ENCODE results near the gene MFSD2A. TPM values are rescaled to one million over a fixed set of nuclear protein-coding genes. Genes with fewer than 3 reads are reported as not detected.

Gene MFSD2A
- total RNA-seq, 1 experiment from 2014 or later: 12.1 TPM

DNA sequence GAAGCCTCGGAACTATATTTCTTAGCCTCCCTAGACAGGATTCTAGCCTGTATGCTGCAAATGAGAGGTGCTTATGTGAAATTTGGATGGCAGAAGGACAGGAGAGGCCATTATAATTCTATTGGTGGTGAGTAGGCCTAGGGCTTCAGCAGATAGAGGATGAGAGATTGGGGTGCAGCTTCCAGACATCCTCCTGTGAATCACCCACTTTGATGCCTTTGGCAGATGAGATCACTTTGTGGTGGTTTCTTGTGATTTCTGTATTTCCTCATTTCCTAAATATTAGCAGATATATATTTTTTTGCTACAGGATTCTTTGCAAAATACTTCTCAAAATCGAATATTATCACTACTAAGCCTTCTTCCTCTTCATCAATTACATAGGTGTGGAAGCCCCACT is 37.3 kb downstream of the MFSD2A start:
- POLR2A ChIA-PET (ENCODE audit: unreplicated experiment): no interaction called here
- no peak overlapping the region for H3K4me3 ChIP-seq (ENCODE audit: low read length)

DNA sequence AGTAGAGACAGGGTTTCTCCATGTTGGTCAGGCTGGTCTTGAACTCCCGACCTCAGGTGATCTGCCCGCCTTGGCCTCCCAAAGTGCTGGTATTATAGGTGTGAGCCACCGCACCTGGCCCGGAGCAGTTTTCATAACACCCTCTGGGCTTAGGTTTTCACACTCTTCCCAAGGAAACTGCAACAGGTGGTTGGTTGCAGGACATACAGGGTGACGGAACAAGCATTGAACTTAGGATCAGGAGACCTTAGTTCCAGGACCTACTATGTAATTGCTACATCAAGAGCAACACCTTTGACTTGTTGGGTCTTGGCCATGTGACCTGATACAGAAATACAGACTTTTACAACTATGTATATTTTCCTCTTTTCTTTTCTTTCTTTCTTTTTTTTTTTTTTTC is 37.9 kb downstream of the MFSD2A start:
- POLR2A ChIA-PET (ENCODE audit: unreplicated experiment): no interaction called here
- no peaks in the 10 kb centered on the region for H3K9me3 ChIP-seq (ENCODE audit: low read length)

More for the DNA sequence above, 37.3 kb downstream of the MFSD2A start:
- Histone ChIP-seq H3K4me2 (ENCODE audit: low read length) (no peak overlapping the region), H3K9me3 (ENCODE audit: low read length) (no peaks in the 10 kb centered on the region), H3K9ac (ENCODE audit: low read length) (no peak overlapping the region), H4K20me1 (ENCODE audit: low read length) (no peaks in the 10 kb centered on the region), H3F3A (ENCODE audit: low read length, unreplicated experiment) (peaks cover 4% of the 10 kb centered on the region), H3K9me2 (replicated peaks; ENCODE audit: low read length) (no peaks in the 10 kb centered on the region), H3K36me3 (ENCODE audit: low read depth, low read length) (no peaks in the 10 kb centered on the region), H3K4me1 (ENCODE audit: insufficient read depth, low read length) (peaks cover 28% of the 10 kb centered on the region), H3K79me2 (ENCODE audit: low read length) (no peaks in the 10 kb centered on the region), H3K27me3 (ENCODE audit: low read length) (no peaks in the 10 kb centered on the region), H2AFZ (ENCODE audit: low read length) (no peak overlapping the region), H3K27ac (ENCODE audit: low read length) (no peak overlapping the region)
- BruUV-seq (replicated peaks): no TSS peak
- DNase-seq (no peak), ATAC-seq (no peak)
- TF ChIP-seq EZH2phosphoT487 (IDR thresholded peaks at IDR 0.05; ENCODE audit: borderline replicate concordance, low read length) (no peak), EZH2 (IDR thresholded peaks at IDR 0.05; ENCODE audit: low read length, unreplicated experiment) (no peak)
- TF ChIP-seq, protein P1, sequence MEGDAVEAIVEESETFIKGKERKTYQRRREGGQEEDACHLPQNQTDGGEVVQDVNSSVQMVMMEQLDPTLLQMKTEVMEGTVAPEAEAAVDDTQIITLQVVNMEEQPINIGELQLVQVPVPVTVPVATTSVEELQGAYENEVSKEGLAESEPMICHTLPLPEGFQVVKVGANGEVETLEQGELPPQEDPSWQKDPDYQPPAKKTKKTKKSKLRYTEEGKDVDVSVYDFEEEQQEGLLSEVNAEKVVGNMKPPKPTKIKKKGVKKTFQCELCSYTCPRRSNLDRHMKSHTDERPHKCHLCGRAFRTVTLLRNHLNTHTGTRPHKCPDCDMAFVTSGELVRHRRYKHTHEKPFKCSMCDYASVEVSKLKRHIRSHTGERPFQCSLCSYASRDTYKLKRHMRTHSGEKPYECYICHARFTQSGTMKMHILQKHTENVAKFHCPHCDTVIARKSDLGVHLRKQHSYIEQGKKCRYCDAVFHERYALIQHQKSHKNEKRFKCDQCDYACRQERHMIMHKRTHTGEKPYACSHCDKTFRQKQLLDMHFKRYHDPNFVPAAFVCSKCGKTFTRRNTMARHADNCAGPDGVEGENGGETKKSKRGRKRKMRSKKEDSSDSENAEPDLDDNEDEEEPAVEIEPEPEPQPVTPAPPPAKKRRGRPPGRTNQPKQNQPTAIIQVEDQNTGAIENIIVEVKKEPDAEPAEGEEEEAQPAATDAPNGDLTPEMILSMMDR (conservative IDR thresholded peaks at IDR 0.05; ENCODE audit: low read depth, low read length): no peak
- intact Hi-C loops (cut with micrococcal nuclease): no loop called here
- CTCF ChIA-PET: no interaction called here

GRCh38 chr1:39995973-39996393 is 41.0 kb downstream of the MFSD2A start:
- no peak overlapping the region for H3K4me3 ChIP-seq (ENCODE audit: low read length)
- H3F3A ChIP-seq (ENCODE audit: low read length, unreplicated experiment): no peaks in the 10 kb centered on the region
- BruUV-seq (replicated peaks): no TSS peak
- no peak overlapping the region for H3K4me2 ChIP-seq (ENCODE audit: low read length)
- POLR2A ChIA-PET (ENCODE audit: unreplicated experiment): no interaction called here
- intact Hi-C loops (cut with micrococcal nuclease): no loop called here
- H2AFZ ChIP-seq (ENCODE audit: low read length): no peak overlapping the region
- H3K27ac ChIP-seq (ENCODE audit: low read length): no peak overlapping the region
- TF ChIP-seq, protein P1 (conservative IDR thresholded peaks at IDR 0.05; ENCODE audit: low read depth, low read length): no peak
- no peak for TF ChIP-seq EZH2 (IDR thresholded peaks at IDR 0.05; ENCODE audit: low read length, unreplicated experiment)
- no peak for TF ChIP-seq EZH2phosphoT487 (IDR thresholded peaks at IDR 0.05; ENCODE audit: borderline replicate concordance, low read length)
- H3K9me3 ChIP-seq (ENCODE audit: low read length): no peaks in the 10 kb centered on the region
- no peak overlapping the region for H3K9ac ChIP-seq (ENCODE audit: low read length)
- ATAC-seq: no peak
- H3K36me3 ChIP-seq (ENCODE audit: low read depth, low read length): no peaks in the 10 kb centered on the region
- no peak for DNase-seq
- no peaks in the 10 kb centered on the region for H3K27me3 ChIP-seq (ENCODE audit: low read length)
- no peaks in the 10 kb centered on the region for H4K20me1 ChIP-seq (ENCODE audit: low read length)
- CTCF ChIA-PET: no interaction called here
- no peaks in the 10 kb centered on the region for H3K79me2 ChIP-seq (ENCODE audit: low read length)
- no peaks in the 10 kb centered on the region for H3K9me2 ChIP-seq (replicated peaks; ENCODE audit: low read length)
- H3K4me1 ChIP-seq (ENCODE audit: insufficient read depth, low read length): no peaks in the 10 kb centered on the region; the same call in 1 of the 2 replicates

More for the DNA sequence above, 37.9 kb downstream of the MFSD2A start:
- BruUV-seq (replicated peaks): no TSS peak
- Histone ChIP-seq H3K27ac (ENCODE audit: low read length) (no peak overlapping the region), H3K9me2 (replicated peaks; ENCODE audit: low read length) (no peaks in the 10 kb centered on the region), H3K4me1 (ENCODE audit: insufficient read depth, low read length) (peaks cover 23% of the 10 kb centered on the region), H3K4me3 (ENCODE audit: low read length) (no peak overlapping the region), H3K9ac (ENCODE audit: low read length) (no peak overlapping the region), H3K27me3 (ENCODE audit: low read length) (no peaks in the 10 kb centered on the region), H2AFZ (ENCODE audit: low read length) (no peak overlapping the region), H3F3A (ENCODE audit: low read length, unreplicated experiment) (peaks cover 4% of the 10 kb centered on the region), H3K4me2 (ENCODE audit: low read length) (no peak overlapping the region), H3K79me2 (ENCODE audit: low read length) (no peaks in the 10 kb centered on the region), H4K20me1 (ENCODE audit: low read length) (no peaks in the 10 kb centered on the region), H3K36me3 (ENCODE audit: low read depth, low read length) (no peaks in the 10 kb centered on the region)
- no peak for DNase-seq
- CTCF ChIA-PET: no interaction called here
- intact Hi-C loops (cut with micrococcal nuclease): no loop called here
- TF ChIP-seq EZH2 (IDR thresholded peaks at IDR 0.05; ENCODE audit: low read length, unreplicated experiment): no peak
- TF ChIP-seq EZH2phosphoT487 (IDR thresholded peaks at IDR 0.05; ENCODE audit: borderline replicate concordance, low read length): no peak
- TF ChIP-seq, protein P1 (conservative IDR thresholded peaks at IDR 0.05; ENCODE audit: low read depth, low read length): no peak
- no peak for ATAC-seq

Data from PC-3 (cell line).